Neural crest cell (in vitro differentiated cells): Measurements from ENCODE around the gene XRCC2. TPM values are rescaled to one million over a fixed set of nuclear protein-coding genes. Genes with fewer than 3 reads are reported as not detected.
"Not testable (repeated sequence)": the region's sequence is repeated elsewhere in the genome, so short reads cannot be mapped to it uniquely, and the experiment has no call there.

ENCODE experiments used
- DNase-seq: peaks from one replicate; pipeline ENCODE4 v3.0.0; 2021; ENCODE audit warnings: low read depth, mixed read lengths, low spot score
- H3K27ac Mint-ChIP-seq: one replicate; pipeline ENCODE4 v1.8.0; 2021; ENCODE audit warnings: mild to moderate bottlenecking, mixed read lengths; ENCODE audit not compliant: unreplicated experiment
- H3K27me3 Mint-ChIP-seq: 2 replicates; pipeline ENCODE4 v1.8.0; 2021; ENCODE audit warnings: low read depth, mild to moderate bottlenecking, mixed read lengths
- H3K36me3 Mint-ChIP-seq: 2 replicates; pipeline ENCODE4 v1.8.0; 2021; ENCODE audit warnings: low read depth, mild to moderate bottlenecking, mixed read lengths
- H3K4me1 Mint-ChIP-seq: 2 replicates; pipeline ENCODE4 v1.8.0; 2021; ENCODE audit warnings: mixed read lengths
- H3K4me3 Mint-ChIP-seq: one replicate; pipeline ENCODE4 v1.8.0; 2021; ENCODE audit warnings: mild to moderate bottlenecking, mixed read lengths
- H3K9me3 Mint-ChIP-seq: 2 replicates; pipeline ENCODE4 v1.8.0; 2021; ENCODE audit warnings: mixed read lengths
- CTCF ChIP-seq: fragments of 200-600 bp; sonication (generic); conservative IDR thresholded peaks from 2 replicates; pipeline ENCODE4 v1.5.0; 2021; ENCODE audit warnings: antibody characterized with exemption, mild to moderate bottlenecking
- total RNA-seq: library from RNA; stranded (reverse); gene quantifications from 2 replicates; pipeline ENCODE4 v1.2.1, GENCODE V29; 2021

The XRCC2 gene
- total RNA-seq, 1 donor from 2014 or later: 28.2 TPM

- Mint-ChIP-seq H3K4me1 (peaks cover 31% of the 10 kb centered on the region), H3K27me3 (no peaks in the 10 kb centered on the region), H3K36me3 (peaks cover 3% of the 10 kb centered on the region), H3K4me3 (no peak overlapping the region), H3K9me3 (peaks cover 4% of the 10 kb centered on the region), H3K27ac (no peak overlapping the region)
- DNase-seq: no peak
- TF ChIP-seq CTCF: no peak
Measured at GRCh38 chr7:152709287-152710152, 33.6 kb upstream of the XRCC2 start.

GRCh38 chr7:152704796-152705384 lies 28.9 kb upstream of the XRCC2 start:
- Mint-ChIP-seq H3K27me3 (no peaks in the 10 kb centered on the region), H3K4me1 (peaks cover 13% of the 10 kb centered on the region), H3K27ac (no peak overlapping the region), H3K9me3 (peaks cover 7% of the 10 kb centered on the region), H3K4me3 (no peak overlapping the region), H3K36me3 (peaks cover 7% of the 10 kb centered on the region)
- no peak for TF ChIP-seq CTCF
- DNase-seq: no peak

GRCh38 chr7:152699079-152699478 lies 23.1 kb upstream of the XRCC2 start:
- TF ChIP-seq CTCF: no peak
- peaks cover 3% of the 10 kb centered on the region for H3K36me3 Mint-ChIP-seq
- DNase-seq: no peak
- no peak overlapping the region for H3K4me3 Mint-ChIP-seq
- peaks cover 3% of the 10 kb centered on the region for H3K9me3 Mint-ChIP-seq
- H3K27ac Mint-ChIP-seq: no peak overlapping the region
- no peaks in the 10 kb centered on the region for H3K27me3 Mint-ChIP-seq
- H3K4me1 Mint-ChIP-seq: no peaks in the 10 kb centered on the region

- H3K27me3 Mint-ChIP-seq, H3K4me1 Mint-ChIP-seq, H3K9me3 Mint-ChIP-seq, DNase-seq, H3K4me3 Mint-ChIP-seq, H3K36me3 Mint-ChIP-seq, H3K27ac Mint-ChIP-seq: not testable (repeated sequence)
Measured at GRCh38 chr7:152697268-152697974, 21.5 kb upstream of the XRCC2 start.

- DNase-seq, H3K4me1 Mint-ChIP-seq, H3K4me3 Mint-ChIP-seq, H3K9me3 Mint-ChIP-seq, H3K36me3 Mint-ChIP-seq, H3K27me3 Mint-ChIP-seq, H3K27ac Mint-ChIP-seq: not testable (repeated sequence)
Measured at GRCh38 chr7:152692196-152692595, 16.3 kb upstream of the XRCC2 start.

- H3K4me3 Mint-ChIP-seq: no peak overlapping the region
- no peak overlapping the region for H3K27ac Mint-ChIP-seq
- no peaks in the 10 kb centered on the region for H3K9me3 Mint-ChIP-seq
- no peaks in the 10 kb centered on the region for H3K4me1 Mint-ChIP-seq
- no peak for TF ChIP-seq CTCF
- no peaks in the 10 kb centered on the region for H3K36me3 Mint-ChIP-seq
- H3K27me3 Mint-ChIP-seq: no peaks in the 10 kb centered on the region
- no peak for DNase-seq
Measured at GRCh38 chr7:152683297-152683696, 7.4 kb upstream of the XRCC2 start.
